Activated CD4-positive, alpha-beta memory T cell treated with anti-CD3 and anti-CD28 coated beads, Interleukin-2, amount 10 ng/mL, durations not matched to agents 7 days and 5 days (primary cell): ENCODE results near the gene DYNC1I1. TPM values are rescaled to one million over a fixed set of nuclear protein-coding genes. Genes with fewer than 3 reads are reported as not detected.

Experiments used
- CTCF ChIA-PET: fragments of 350-600 bp; sonication (Branson Sonifier 250); formaldehyde crosslinking; loops from one replicate; lab custom pipeline; 2021; ENCODE audit warnings: antibody characterized with exemption, inconsistent platforms; lab: Charles Lee
- POLR2A ChIA-PET: fragments of 350-600 bp; sonication (Branson Sonifier 250); formaldehyde crosslinking; loops from one replicate; lab custom pipeline; 2021; ENCODE audit warnings: antibody characterized with exemption; lab: Charles Lee
- DNase-seq: peaks from one replicate; pipeline ENCODE4 v3.0.0-alpha.2; 2020
- H3K27ac Mint-ChIP-seq: one replicate; pipeline ENCODE4 v1.8.0; 2021; ENCODE audit warnings: mild to moderate bottlenecking, mixed read lengths
- H3K27me3 Mint-ChIP-seq: one replicate; pipeline ENCODE4 v1.8.0; 2021; ENCODE audit warnings: mixed read lengths
- H3K36me3 Mint-ChIP-seq: one replicate; pipeline ENCODE4 v1.8.0; 2021; ENCODE audit warnings: low read depth, mixed read lengths
- H3K4me1 Mint-ChIP-seq: one replicate; pipeline ENCODE4 v1.8.0; 2021; ENCODE audit warnings: mixed read lengths
- H3K4me3 Mint-ChIP-seq: one replicate; pipeline ENCODE4 v1.8.0; 2021; ENCODE audit warnings: mild to moderate bottlenecking, mixed read lengths
- H3K9me3 Mint-ChIP-seq: one replicate; pipeline ENCODE4 v1.8.0; 2021; ENCODE audit warnings: mixed read lengths
- total RNA-seq, 2 experiments: library from RNA; stranded (reverse); gene quantifications; one replicate each; pipeline ENCODE4 v1.2.3, GENCODE V29; 2021

Gene DYNC1I1
- total RNA-seq, 2 experiments from 2014 or later: not detected

DNA sequence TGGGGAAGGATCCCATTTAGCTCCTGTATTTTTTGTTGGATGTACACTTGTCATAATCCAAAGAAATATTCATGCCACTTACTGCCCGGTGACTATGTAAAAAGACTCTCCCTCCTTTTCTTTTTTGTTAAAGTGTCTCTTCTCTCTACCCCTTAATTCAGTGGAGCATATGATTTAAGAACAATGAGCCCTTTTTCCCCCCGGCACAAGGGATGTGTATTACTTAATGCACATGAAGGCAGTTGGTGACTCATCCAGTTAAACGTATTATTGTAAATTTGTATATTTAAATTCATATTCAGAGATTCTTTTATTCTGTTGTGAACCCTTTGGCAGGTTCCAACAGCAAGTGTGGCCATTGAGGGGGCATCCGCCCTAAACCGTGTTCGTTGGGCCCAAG lies 307.7 kb downstream of the DYNC1I1 start:
- DNase-seq: no peak
- ChIA-PET POLR2A (no interaction called here), CTCF (no interaction called here)
- H3K36me3 Mint-ChIP-seq: no peaks in the 10 kb centered on the region
- no peak overlapping the region for H3K4me3 Mint-ChIP-seq
- peaks cover 11% of the 10 kb centered on the region for H3K4me1 Mint-ChIP-seq
- H3K27me3 Mint-ChIP-seq: peaks cover 40% of the 10 kb centered on the region
- H3K9me3 Mint-ChIP-seq: no peaks in the 10 kb centered on the region
- H3K27ac Mint-ChIP-seq: no peak overlapping the region

GRCh38 chr7:96084881-96085553 lies 312.7 kb downstream of the DYNC1I1 start:
- peaks cover 12% of the 10 kb centered on the region for H3K27me3 Mint-ChIP-seq
- ChIA-PET POLR2A (no interaction called here), CTCF (no interaction called here)
- no peak for DNase-seq
- no peaks in the 10 kb centered on the region for H3K4me1 Mint-ChIP-seq
- H3K27ac Mint-ChIP-seq: no peak overlapping the region
- H3K4me3 Mint-ChIP-seq: no peak overlapping the region
- no peaks in the 10 kb centered on the region for H3K9me3 Mint-ChIP-seq
- no peaks in the 10 kb centered on the region for H3K36me3 Mint-ChIP-seq

- Mint-ChIP-seq H3K4me1 (no peaks in the 10 kb centered on the region), H3K27me3 (peaks cover 14% of the 10 kb centered on the region)
- CTCF ChIA-PET: no interaction called here
Observed at GRCh38 chr7:96085953-96086352, 313.6 kb downstream of the DYNC1I1 start.

DNA sequence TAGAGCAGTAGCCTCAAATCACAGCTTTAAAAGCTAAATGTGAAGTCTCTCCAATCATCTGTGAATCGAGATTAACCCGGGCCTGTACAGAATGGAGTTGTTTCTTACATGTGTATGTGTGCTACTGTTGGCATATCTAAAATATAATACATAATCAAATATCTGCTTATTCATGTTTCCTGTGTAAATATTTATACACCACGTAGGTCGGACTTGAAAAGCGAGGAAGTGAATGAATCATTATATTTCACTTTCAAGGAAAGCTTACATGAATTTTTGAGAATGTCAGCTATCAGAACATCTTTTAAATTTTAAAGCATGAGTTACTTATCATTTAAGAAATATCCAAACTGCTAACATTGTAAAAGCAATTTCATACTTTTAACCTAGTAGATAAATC lies 316.2 kb downstream of the DYNC1I1 start:
- no peaks in the 10 kb centered on the region for H3K36me3 Mint-ChIP-seq
- no peak overlapping the region for H3K27ac Mint-ChIP-seq
- no peaks in the 10 kb centered on the region for H3K9me3 Mint-ChIP-seq
- H3K27me3 Mint-ChIP-seq: peaks cover 14% of the 10 kb centered on the region
- ChIA-PET POLR2A (no interaction called here), CTCF (no interaction called here)
- H3K4me1 Mint-ChIP-seq: no peaks in the 10 kb centered on the region
- no peak overlapping the region for H3K4me3 Mint-ChIP-seq
- DNase-seq: no peak

More at GRCh38 chr7:96085953-96086352, 313.6 kb downstream of the DYNC1I1 start:
- Mint-ChIP-seq H3K27ac (no peak overlapping the region), H3K9me3 (no peaks in the 10 kb centered on the region), H3K4me3 (no peak overlapping the region), H3K36me3 (no peaks in the 10 kb centered on the region)
- POLR2A ChIA-PET: no interaction called here
- DNase-seq: no peak

DNA sequence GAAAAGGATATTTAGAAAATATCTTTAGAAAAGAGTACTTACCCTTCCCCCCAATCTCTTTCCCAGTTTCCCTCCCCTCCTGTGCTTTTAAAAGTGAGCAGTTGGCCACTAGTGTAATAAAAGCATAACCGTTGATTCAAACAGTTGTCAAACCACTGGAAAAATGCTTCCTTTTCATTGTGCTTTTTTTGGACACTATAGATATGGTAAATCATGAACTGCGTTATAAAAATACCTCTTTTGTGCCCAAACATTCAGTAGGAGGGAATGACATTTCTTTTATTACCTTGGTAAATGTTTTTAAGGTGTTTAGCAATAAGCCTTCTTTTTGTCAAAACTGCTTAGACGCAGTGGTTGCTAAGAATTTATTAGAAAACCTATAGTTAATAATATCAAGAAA lies 317.2 kb downstream of the DYNC1I1 start:
- Mint-ChIP-seq H3K36me3 (no peaks in the 10 kb centered on the region), H3K27ac (no peak overlapping the region), H3K4me3 (no peak overlapping the region), H3K9me3 (no peaks in the 10 kb centered on the region), H3K27me3 (peaks cover 15% of the 10 kb centered on the region), H3K4me1 (no peaks in the 10 kb centered on the region)
- no peak for DNase-seq
- ChIA-PET POLR2A (no interaction called here), CTCF (no interaction called here)

- no peak overlapping the region for H3K27ac Mint-ChIP-seq
- H3K9me3 Mint-ChIP-seq: no peaks in the 10 kb centered on the region
- H3K36me3 Mint-ChIP-seq: no peaks in the 10 kb centered on the region
- POLR2A ChIA-PET: no interaction called here
- H3K4me1 Mint-ChIP-seq: no peaks in the 10 kb centered on the region
- no peak overlapping the region for H3K4me3 Mint-ChIP-seq
- DNase-seq: no peak
- peaks cover 18% of the 10 kb centered on the region for H3K27me3 Mint-ChIP-seq
- CTCF ChIA-PET: no interaction called here
Observed at GRCh38 chr7:96090756-96091155, 318.4 kb downstream of the DYNC1I1 start.

GRCh38 chr7:96093435-96093834 lies 321.1 kb downstream of the DYNC1I1 start:
- H3K27me3 Mint-ChIP-seq: peaks cover 17% of the 10 kb centered on the region
- DNase-seq: no peak
- no peak overlapping the region for H3K27ac Mint-ChIP-seq
- no peak overlapping the region for H3K4me3 Mint-ChIP-seq
- CTCF ChIA-PET: no interaction called here
- POLR2A ChIA-PET: no interaction called here
- H3K36me3 Mint-ChIP-seq: no peaks in the 10 kb centered on the region
- no peaks in the 10 kb centered on the region for H3K4me1 Mint-ChIP-seq
- no peaks in the 10 kb centered on the region for H3K9me3 Mint-ChIP-seq

DNA sequence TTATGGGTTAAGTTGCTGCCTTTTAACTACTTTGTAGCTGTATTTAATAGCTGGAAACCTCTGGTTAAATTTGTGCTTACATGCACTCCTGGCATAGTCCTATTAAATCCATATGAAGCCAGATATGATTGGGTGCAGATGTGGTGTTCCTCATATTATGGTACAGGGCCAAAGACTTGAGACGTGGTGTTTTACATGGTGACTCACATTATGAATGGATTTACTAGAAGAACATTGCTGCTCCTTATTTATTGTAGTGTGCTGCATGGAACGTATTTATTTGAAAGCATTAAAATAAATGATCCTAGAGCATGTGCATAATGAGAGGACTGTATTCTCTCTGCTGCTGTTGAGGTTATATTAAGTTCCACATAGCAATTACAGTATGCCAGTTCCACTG lies 325.5 kb downstream of the DYNC1I1 start:
- CTCF ChIA-PET: interaction anchor here (1.0 kb wide), 1 partner anchor 22 kb away, joined by 6 read pairs; no protein-coding TSS in a partner anchor

GRCh38 chr7:96100737-96101136 lies 328.4 kb downstream of the DYNC1I1 start:
- H3K36me3 Mint-ChIP-seq: no peaks in the 10 kb centered on the region
- no peak for DNase-seq

More for the DNA sequence above, 325.5 kb downstream of the DYNC1I1 start:
- no peak for DNase-seq
- Mint-ChIP-seq H3K27ac (no peak overlapping the region), H3K36me3 (no peaks in the 10 kb centered on the region), H3K27me3 (peaks cover 10% of the 10 kb centered on the region), H3K4me3 (no peak overlapping the region), H3K9me3 (peaks cover 2% of the 10 kb centered on the region), H3K4me1 (no peaks in the 10 kb centered on the region)
- POLR2A ChIA-PET: no interaction called here

DNA sequence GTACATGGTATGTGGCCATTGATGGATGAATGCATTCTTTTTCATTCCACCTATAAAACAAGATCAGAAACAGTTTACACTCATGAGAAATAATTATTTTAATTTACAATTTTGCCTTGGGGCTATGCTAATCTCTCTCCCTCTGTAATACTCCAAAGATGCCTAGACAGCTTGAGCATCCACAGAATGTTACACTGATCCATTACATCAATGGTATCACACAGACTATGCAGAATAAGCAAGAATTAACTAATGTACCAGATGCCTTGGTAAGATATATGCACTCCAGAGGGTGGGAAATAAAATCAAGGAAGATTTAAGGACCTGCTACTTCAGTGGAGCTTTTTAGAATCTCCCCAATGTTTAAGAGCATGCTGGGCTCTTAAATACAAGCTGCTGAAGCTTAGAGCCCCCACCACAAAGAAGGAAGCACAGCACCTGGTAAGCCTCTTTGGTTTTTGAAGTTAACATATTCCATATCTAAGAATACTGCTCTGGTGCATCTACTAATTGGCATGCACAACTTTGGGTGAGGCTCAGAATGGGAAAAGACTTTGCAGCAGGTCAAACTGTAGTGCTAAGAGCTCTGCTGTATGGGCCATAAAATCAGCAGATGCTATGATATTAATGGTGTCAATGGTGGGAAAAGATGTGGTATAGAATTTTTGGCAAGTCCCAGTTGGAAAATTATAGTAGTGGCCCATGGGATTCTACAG lies 329.9 kb downstream of the DYNC1I1 start:
- POLR2A ChIA-PET: no interaction called here

More at GRCh38 chr7:96100737-96101136, 328.4 kb downstream of the DYNC1I1 start:
- Mint-ChIP-seq H3K4me3 (no peak overlapping the region), H3K4me1 (no peaks in the 10 kb centered on the region), H3K27ac (no peak overlapping the region), H3K9me3 (peaks cover 2% of the 10 kb centered on the region), H3K27me3 (peaks cover 5% of the 10 kb centered on the region)
- CTCF ChIA-PET: no interaction called here
- POLR2A ChIA-PET: no interaction called here

GRCh38 chr7:96104984-96105383 lies 332.6 kb downstream of the DYNC1I1 start:
- no peak overlapping the region for H3K27ac Mint-ChIP-seq
- ChIA-PET CTCF (no interaction called here), POLR2A (no interaction called here)
- DNase-seq: no peak
- H3K27me3 Mint-ChIP-seq: peaks cover 5% of the 10 kb centered on the region
- H3K4me1 Mint-ChIP-seq: no peaks in the 10 kb centered on the region
- no peak overlapping the region for H3K4me3 Mint-ChIP-seq
- H3K36me3 Mint-ChIP-seq: no peaks in the 10 kb centered on the region
- H3K9me3 Mint-ChIP-seq: peaks cover 2% of the 10 kb centered on the region

More for the DNA sequence above, 329.9 kb downstream of the DYNC1I1 start:
- CTCF ChIA-PET: no interaction called here
- no peak for DNase-seq
- H3K36me3 Mint-ChIP-seq: no peaks in the 10 kb centered on the region
- no peak overlapping the region for H3K27ac Mint-ChIP-seq
- H3K4me1 Mint-ChIP-seq: no peaks in the 10 kb centered on the region
- H3K9me3 Mint-ChIP-seq: peaks cover 2% of the 10 kb centered on the region
- peaks cover 4% of the 10 kb centered on the region for H3K27me3 Mint-ChIP-seq
- no peak overlapping the region for H3K4me3 Mint-ChIP-seq

- H3K4me3 Mint-ChIP-seq: no peak overlapping the region
- no peaks in the 10 kb centered on the region for H3K4me1 Mint-ChIP-seq
- POLR2A ChIA-PET: no interaction called here
- no peaks in the 10 kb centered on the region for H3K9me3 Mint-ChIP-seq
- CTCF ChIA-PET: no interaction called here
- H3K36me3 Mint-ChIP-seq: no peaks in the 10 kb centered on the region
- peaks cover 8% of the 10 kb centered on the region for H3K27me3 Mint-ChIP-seq
- no peak overlapping the region for H3K27ac Mint-ChIP-seq
- DNase-seq: no peak
Observed at GRCh38 chr7:96111405-96111804, 339.1 kb downstream of the DYNC1I1 start.

DNA sequence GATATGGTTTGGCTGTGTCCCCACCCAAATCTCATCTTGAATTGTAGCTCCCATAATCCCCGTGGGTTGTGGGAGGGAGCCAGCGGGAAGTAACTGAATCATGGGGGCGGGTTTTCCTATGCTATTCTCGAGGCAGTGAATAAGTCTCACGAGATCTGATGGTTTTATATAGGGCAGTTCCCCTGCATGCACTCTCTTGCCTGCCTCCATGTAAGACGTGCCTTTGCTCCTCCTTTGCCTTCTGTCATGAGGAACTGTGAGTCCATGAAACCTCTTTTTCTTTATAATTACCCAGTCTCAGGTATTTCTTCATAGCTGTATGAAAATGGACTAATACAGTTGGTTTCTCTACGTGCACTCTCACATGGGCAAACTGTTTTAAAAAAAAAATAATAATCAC lies 341.8 kb downstream of the DYNC1I1 start:
- no peaks in the 10 kb centered on the region for H3K9me3 Mint-ChIP-seq
- no peak overlapping the region for H3K27ac Mint-ChIP-seq

DNA sequence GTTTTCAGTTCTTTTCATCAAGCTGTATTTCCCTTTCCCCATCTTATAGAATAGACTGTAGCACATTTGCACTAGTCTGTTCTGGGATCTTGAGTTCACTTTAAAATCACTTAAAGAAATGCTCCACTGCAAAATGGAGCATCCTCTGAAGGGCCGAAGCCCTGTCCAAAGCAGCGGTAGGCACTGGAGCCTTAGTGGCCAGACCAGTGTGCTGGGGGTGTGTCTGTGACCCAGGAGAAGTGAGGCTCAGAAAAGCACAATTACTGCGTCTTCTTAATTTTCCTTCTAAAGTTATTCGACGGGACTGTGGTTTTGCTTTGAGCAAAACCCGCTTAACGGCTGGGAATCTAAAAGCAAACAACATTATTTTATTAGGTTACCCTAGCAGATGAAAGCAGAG lies 343.8 kb downstream of the DYNC1I1 start:
- H3K4me1 Mint-ChIP-seq: no peaks in the 10 kb centered on the region
- H3K27ac Mint-ChIP-seq: no peak overlapping the region
- ChIA-PET CTCF (no interaction called here), POLR2A (no interaction called here)
- no peaks in the 10 kb centered on the region for H3K36me3 Mint-ChIP-seq
- DNase-seq: no peak
- H3K9me3 Mint-ChIP-seq: no peaks in the 10 kb centered on the region
- no peak overlapping the region for H3K4me3 Mint-ChIP-seq
- H3K27me3 Mint-ChIP-seq: peaks cover 3% of the 10 kb centered on the region

More for the DNA sequence above, 341.8 kb downstream of the DYNC1I1 start:
- H3K27me3 Mint-ChIP-seq: peaks cover 8% of the 10 kb centered on the region
- no peak for DNase-seq
- H3K36me3 Mint-ChIP-seq: no peaks in the 10 kb centered on the region
- H3K4me3 Mint-ChIP-seq: no peak overlapping the region
- H3K4me1 Mint-ChIP-seq: no peaks in the 10 kb centered on the region
- ChIA-PET POLR2A (no interaction called here), CTCF (no interaction called here)
